Measurements from ENCODE around the gene RIT1.

Gene RIT1

GRCh38 chr1:155856257-155856974 lies 54.7 kb downstream of the RIT1 start:
- peak overlapping the region; percentile 89 for H3K4me2 ChIP-seq (ENCODE audit: low read length)
- H3F3A ChIP-seq (ENCODE audit: insufficient read depth, low read length): peaks cover 11% of the 10 kb centered on the region
- H3K27me3 ChIP-seq (ENCODE audit: insufficient read depth, low read length): no peaks in the 10 kb centered on the region
- no peaks in the 10 kb centered on the region for H3K9me2 ChIP-seq (ENCODE audit: low read depth, low read length)
- H3K36me3 ChIP-seq (ENCODE audit: insufficient read depth, low read length): peaks cover 33% of the 10 kb centered on the region; the same call in 1 of the 2 replicates
- no peak overlapping the region for H2AFZ ChIP-seq (ENCODE audit: low read length)
- peak overlapping the region; percentile 93 for H3K9ac ChIP-seq (ENCODE audit: low read length)
- no peaks in the 10 kb centered on the region for H4K20me1 ChIP-seq (ENCODE audit: insufficient read depth, low read length)
- H3K79me2 ChIP-seq (ENCODE audit: insufficient read depth, low read length): peaks cover 11% of the 10 kb centered on the region
- TF ChIP-seq EZH2 (IDR thresholded peaks at IDR 0.05; ENCODE audit: borderline replicate concordance, low read length) (no peak), CTCF (IDR thresholded peaks at IDR 0.05; ENCODE audit: low read length) (no peak)
- peak overlapping the region; percentile 88 for H3K4me3 ChIP-seq (ENCODE audit: low read depth, low read length, poor library complexity, severe bottlenecking)
- peaks cover 41% of the 10 kb centered on the region for H3K4me1 ChIP-seq (ENCODE audit: insufficient read depth, low read length, severe bottlenecking)
- peak overlapping the region; percentile 54 for H3K27ac ChIP-seq (ENCODE audit: low read depth, low read length, poor library complexity, severe bottlenecking)
- H3K9me3 ChIP-seq (ENCODE audit: low read length): no peaks in the 10 kb centered on the region

- TF ChIP-seq CTCF (IDR thresholded peaks at IDR 0.05; ENCODE audit: low read length) (no peak), EZH2 (IDR thresholded peaks at IDR 0.05; ENCODE audit: borderline replicate concordance, low read length) (no peak)
- peaks cover 34% of the 10 kb centered on the region for H3K79me2 ChIP-seq (ENCODE audit: insufficient read depth, low read length)
- no peaks in the 10 kb centered on the region for H3K27me3 ChIP-seq (ENCODE audit: insufficient read depth, low read length)
- H3F3A ChIP-seq (ENCODE audit: insufficient read depth, low read length): no peaks in the 10 kb centered on the region
- H3K4me1 ChIP-seq (ENCODE audit: insufficient read depth, low read length, severe bottlenecking): peaks cover 19% of the 10 kb centered on the region
- no peaks in the 10 kb centered on the region for H3K9me2 ChIP-seq (ENCODE audit: low read depth, low read length)
- H3K4me2 ChIP-seq (ENCODE audit: low read length): no peak overlapping the region
- H3K9me3 ChIP-seq (ENCODE audit: low read length): no peaks in the 10 kb centered on the region
- H4K20me1 ChIP-seq (ENCODE audit: insufficient read depth, low read length): no peaks in the 10 kb centered on the region
- no peak overlapping the region for H3K4me3 ChIP-seq (ENCODE audit: low read depth, low read length, poor library complexity, severe bottlenecking)
- no peak overlapping the region for H2AFZ ChIP-seq (ENCODE audit: low read length)
- H3K27ac ChIP-seq (ENCODE audit: low read depth, low read length, poor library complexity, severe bottlenecking): no peak overlapping the region
- no peak overlapping the region for H3K9ac ChIP-seq (ENCODE audit: low read length)
- peaks cover 71% of the 10 kb centered on the region for H3K36me3 ChIP-seq (ENCODE audit: insufficient read depth, low read length)
These were observed 60.8 kb downstream of the RIT1 start for GRCh38 chr1:155850345-155850744.

- Histone ChIP-seq H3K36me3 (ENCODE audit: insufficient read depth, low read length) (peaks cover 75% of the 10 kb centered on the region), H3K4me3 (ENCODE audit: low read depth, low read length, poor library complexity, severe bottlenecking) (no peak overlapping the region), H3K79me2 (ENCODE audit: insufficient read depth, low read length) (peaks cover 44% of the 10 kb centered on the region), H3K27me3 (ENCODE audit: insufficient read depth, low read length) (no peaks in the 10 kb centered on the region), H3K27ac (ENCODE audit: low read depth, low read length, poor library complexity, severe bottlenecking) (no peak overlapping the region), H3K4me1 (ENCODE audit: insufficient read depth, low read length, severe bottlenecking) (peaks cover 19% of the 10 kb centered on the region), H3K9me3 (ENCODE audit: low read length) (no peaks in the 10 kb centered on the region), H3K9ac (ENCODE audit: low read length) (no peak overlapping the region), H3F3A (ENCODE audit: insufficient read depth, low read length) (no peaks in the 10 kb centered on the region), H3K9me2 (ENCODE audit: low read depth, low read length) (no peaks in the 10 kb centered on the region), H4K20me1 (ENCODE audit: insufficient read depth, low read length) (no peaks in the 10 kb centered on the region), H3K4me2 (ENCODE audit: low read length) (no peak overlapping the region), H2AFZ (ENCODE audit: low read length) (no peak overlapping the region)
- TF ChIP-seq CTCF (IDR thresholded peaks at IDR 0.05; ENCODE audit: low read length) (no peak), EZH2 (IDR thresholded peaks at IDR 0.05; ENCODE audit: borderline replicate concordance, low read length) (no peak)
These were observed 63.2 kb downstream of the RIT1 start for GRCh38 chr1:155847823-155848529.

Measured in OCI-LY1 (cell line).